Right lobe of liver (tissue), 6 donors: ENCODE measurements around the gene MYRIP. TPM values are rescaled to one million over a fixed set of nuclear protein-coding genes. Genes with fewer than 3 reads are reported as not detected.

ENCODE experiments used
- ATAC-seq, 4 donors: fragments of 200-7000 bp; cut with Tn5 transposase; one replicate each; pipeline ENCODE4 v1.9.1; 2020; ENCODE audit warnings: mild to moderate bottlenecking in 4 of 4, moderate library complexity in 4 of 4
- DNase-seq, 3 donors: peaks; one replicate each; pipeline ENCODE4 v3.0.0-alpha.2; 2020
- H3K27ac ChIP-seq, 3 donors: fragments of 200-600 bp; one replicate each; pipeline ENCODE4 v1.8.0; 2022
- H3K27me3 ChIP-seq, 2 donors: fragments of 200-600 bp; one replicate each; pipeline ENCODE4 v1.8.0; 2022
- H3K36me3 ChIP-seq, 4 donors: fragments of 200-600 bp; sonication (generic) in 1 of 4; one replicate each; pipeline versions ENCODE4 v1.5.1 to v1.8.0; 2017 to 2022; ENCODE audit warnings: control low read depth in 1 of 4
- H3K4me1 ChIP-seq, 4 donors: fragments of 200-600 bp; sonication (generic) in 1 of 4; one replicate each; pipeline versions ENCODE4 v1.5.1 to v1.8.0; 2017 to 2022; ENCODE audit warnings: control low read depth in 1 of 4
- H3K4me3 ChIP-seq, 3 donors: fragments of 200-600 bp; one replicate each; pipeline ENCODE4 v1.8.0; 2022
- H3K9me3 ChIP-seq, 4 donors: fragments of 200-600 bp; sonication (generic) in 1 of 4; one replicate each; pipeline versions ENCODE4 v1.5.1 to v1.8.0; 2017 to 2022; ENCODE audit warnings: control low read depth in 1 of 4
- CTCF ChIP-seq, 4 donors: fragments of 200-600 bp in 3 of 4; fragments of 450-650 bp in 1 of 4; IDR thresholded peaks; one replicate each; pipeline versions ENCODE4 v1.5.1 to v1.8.0; 2016 to 2022; ENCODE audit warnings: antibody characterized with exemption in 4 of 4, mild to moderate bottlenecking in 2 of 4
- POLR2A ChIP-seq: fragments of 450-650 bp; IDR thresholded peaks from one replicate; pipeline ENCODE4 v1.6.1; 2017; ENCODE audit warnings: antibody characterized with exemption, mild to moderate bottlenecking
- WGBS: methylation state at CpG from one replicate; pipeline ENCODE4 v1.1.6; 2018; ENCODE audit warnings: low coverage, low lambda C conversion rate; ENCODE audit not compliant: insufficient coverage; ENCODE audit errors: missing lambda C conversion rate; 5-methylcytosine and 5-hydroxymethylcytosine counted together
- intact Hi-C, 2 donors: fragments of 100-400 bp; cut with DNase I; formaldehyde crosslinking; loops; one replicate each; pipeline versions ENCODE4 v1.11.2 to v1.14.1; 2022
- small RNA-seq, 2 experiments: library from RNA; depleted of rRNA; stranded (forward); fragments of <200 nt; gene quantifications; one replicate each; pipeline ENCODE3, GENCODE V24; 2016
- total RNA-seq, 6 experiments: library from RNA; depleted of rRNA in 2 of 6; stranded (reverse); fragments of >200 nt in 2 of 6; fragmentation: NEBNext Ultra II Directional in 3 of 6; extraction: Animal tissue kit (Norgen Biotek cat#: 25700) in 3 of 6; gene quantifications; one replicate each; pipeline versions ENCODE4 v1.1.0 to v1.2.4, GENCODE V29; 2016 to 2023
- donor health status: DM: no; HTN: yes; CAD: no.
- donor health status: DM: no; HTN: no; CAD: no.
- donor health status: DM: no; HTN: no; CAD: no.
- donor health status: DM: no; HTN: yes; CAD: no.
- donor health status: DM: no; HTN: yes; CAD: no.

MYRIP gene
- total RNA-seq, 6 experiments from 2014 or later: 14.3 to 23.2 (median 19.0) TPM

- Histone ChIP-seq H3K4me1 (peaks cover 0 to 8% (median 4%) of the 10 kb centered on the region in 4 donors), H3K4me3 (no peak overlapping the region), H3K9me3 (no peaks in the 10 kb centered on the region), H3K36me3 (peaks cover 0 to 5% (median 1%) of the 10 kb centered on the region in 4 donors), H3K27me3 (no peaks in the 10 kb centered on the region), H3K27ac (no peak overlapping the region)
- intact Hi-C loops: no loop called here
- no peak for DNase-seq
- ATAC-seq: no peak
- TF ChIP-seq POLR2A: no peak
- 89% methylated on average over 3 of the region's 3 CpGs for WGBS
These were observed 496.9 kb downstream of the MYRIP start for GRCh38 chr3:40306336-40306735.

GRCh38 chr3:40307176-40307575 lies 497.8 kb downstream of the MYRIP start:
- TF ChIP-seq CTCF (IDR thresholded peaks at IDR 0.05): no peak
- no peak for TF ChIP-seq POLR2A
- H3K9me3 ChIP-seq: no peaks in the 10 kb centered on the region
- 100% methylated on average over 1 of the region's 1 CpG for WGBS
- H3K27me3 ChIP-seq: no peaks in the 10 kb centered on the region
- intact Hi-C loops: no loop called here
- no peak overlapping the region for H3K27ac ChIP-seq
- H3K4me3 ChIP-seq: no peak overlapping the region
- peaks cover 0 to 12% (median 6%) of the 10 kb centered on the region in 4 donors for H3K36me3 ChIP-seq
- ATAC-seq (no peak), DNase-seq (no peak)
- H3K4me1 ChIP-seq: peaks cover 0 to 8% (median 4%) of the 10 kb centered on the region in 4 donors

- DNase-seq (no peak), ATAC-seq (peak; percentile 5 to 43 (median 6))
- intact Hi-C loops: no loop called here
- Histone ChIP-seq H3K36me3 (peaks cover 0 to 28% (median 10%) of the 10 kb centered on the region in 4 donors), H3K27me3 (no peaks in the 10 kb centered on the region), H3K4me1 (peaks cover 0 to 9% (median 4%) of the 10 kb centered on the region in 4 donors), H3K27ac (peak overlapping the region; percentile 71 to 89 (median 71)), H3K9me3 (no peaks in the 10 kb centered on the region), H3K4me3 (peak overlapping the region; percentile 87 to 91 (median 90))
- 41% methylated on average over 7 of the region's 20 CpGs for WGBS
- TF ChIP-seq CTCF (IDR thresholded peaks at IDR 0.05): no peak
- TF ChIP-seq POLR2A: no peak
These were observed 499.5 kb downstream of the MYRIP start for GRCh38 chr3:40308725-40309417.

- H3K4me3 ChIP-seq: peak within 1 kb of the TSS; percentile 87 to 91 (median 90)
- intact Hi-C loops: no loop called here
- H3K9me3 ChIP-seq: no peaks in the 10 kb centered on the region
- WGBS: 0% methylated on average over 26 of the region's 50 CpGs
- peaks cover 0 to 28% (median 10%) of the 10 kb centered on the region in 4 donors for H3K36me3 ChIP-seq
- H3K4me1 ChIP-seq: peaks cover 0 to 15% (median 4%) of the 10 kb centered on the region in 4 donors
- DNase-seq (peak; percentile 99), ATAC-seq (peak; percentile 94 to 98 (median 96))
- H3K27ac ChIP-seq: peak within 1 kb of the TSS; percentile 82 to 89 (median 89)
- TF ChIP-seq CTCF (IDR thresholded peaks at IDR 0.05) (peak; percentile 86 to 97 (median 94)), POLR2A (peak; percentile 97)
- H3K27me3 ChIP-seq: no peaks in the 10 kb centered on the region
These were observed 500.1 kb downstream of the MYRIP start, which contains the start of gene EIF1B for GRCh38 chr3:40309418-40309924. EIF1B (plus strand) TSS chr3:40309707; CDS start chr3:40309942, 235 bp downstream.

Small RNA genes within 50 kb of the gene (small RNA-seq; reads per million reads assigned to genes)
- gene RF00264: 0 reads per million in 2 experiments
- 0 reads per million in 2 experiments for gene RN7SL411P
- gene RNU4-56P: 0 reads per million in 2 experiments
